Spleen (tissue), 11 donors: ENCODE data around the gene MUC20. TPM values are rescaled to one million over a fixed set of nuclear protein-coding genes. Genes with fewer than 3 reads are reported as not detected.
"Not testable (repeated sequence)": the region's sequence is repeated elsewhere in the genome, so short reads cannot be mapped to it uniquely, and the experiment has no call there.

Experiments
- DNase-seq: peaks from one replicate; pipeline ENCODE4 v3.0.0-alpha.2; 2020
- H3K27ac ChIP-seq, 8 donors: fragments of 200-600 bp; sonication (generic) in 7 of 8; 1 replicate in 4 of 8; 2 replicates in 4 of 8; pipeline versions ENCODE4 v1.5.0 to v1.8.0; 2016 to 2021; ENCODE audit warnings: inconsistent platforms in 4 of 8, mild to moderate bottlenecking in 4 of 8, moderate library complexity in 1 of 8
- H3K27me3 ChIP-seq, 7 donors: fragments of 200-600 bp; sonication (generic) in 6 of 7; replicated peaks in 1 of 7; 1 replicate in 4 of 7; 2 replicates in 3 of 7; pipeline versions ENCODE4 v1.5.0 to v1.8.0; 2016 to 2021; ENCODE audit warnings: inconsistent platforms in 3 of 7, mild to moderate bottlenecking in 1 of 7
- H3K36me3 ChIP-seq, 6 donors: fragments of 200-600 bp; sonication (generic) in 5 of 6; 1 replicate in 4 of 6; 2 replicates in 2 of 6; pipeline versions ENCODE4 v1.5.0 to v1.8.0; 2016 to 2021; ENCODE audit warnings: inconsistent platforms in 2 of 6
- H3K4me1 ChIP-seq, 6 donors: fragments of 200-600 bp; sonication (generic) in 5 of 6; 1 replicate in 3 of 6; 2 replicates in 3 of 6; pipeline versions ENCODE4 v1.5.0 to v1.8.0; 2016 to 2021; ENCODE audit warnings: inconsistent platforms in 3 of 6
- H3K4me3 ChIP-seq, 8 donors: fragments of 200-600 bp; sonication (generic) in 7 of 8; 1 replicate in 4 of 8; 2 replicates in 4 of 8; pipeline versions ENCODE4 v1.5.0 to v1.8.0; 2016 to 2021; ENCODE audit warnings: inconsistent platforms in 4 of 8, mild to moderate bottlenecking in 4 of 8, moderate library complexity in 2 of 8
- H3K9me3 ChIP-seq, 8 donors: fragments of 200-600 bp; sonication (generic) in 7 of 8; 1 replicate in 4 of 8; 2 replicates in 4 of 8; pipeline versions ENCODE4 v1.5.0 to v1.8.0; 2016 to 2021; ENCODE audit warnings: inconsistent platforms in 4 of 8
- CTCF ChIP-seq, 11 experiments: fragments of 200-600 bp in 7 of 11; fragments of 450-650 bp in 4 of 11; sonication (generic) in 4 of 11; IDR thresholded peaks in 8 of 11; conservative IDR thresholded peaks in 3 of 11; 1 replicate in 7 of 11; 2 replicates in 4 of 11; pipeline versions ENCODE4 v1.4.0 to v1.8.0; 2016 to 2021; ENCODE audit warnings: antibody characterized with exemption in 11 of 11, inconsistent platforms in 4 of 11, mild to moderate bottlenecking in 1 of 11
- POLR2A ChIP-seq, 3 donors: fragments of 450-650 bp; IDR thresholded peaks; one replicate each; pipeline ENCODE4 v1.5.1; 2017; ENCODE audit warnings: antibody characterized with exemption in 3 of 3, mild to moderate bottlenecking in 1 of 3
- POLR2AphosphoS5 ChIP-seq, 3 donors: sonication (generic); formaldehyde crosslinking; IDR thresholded peaks; one replicate each; pipeline ENCODE4 v1.5.1; 2017; ENCODE audit warnings: antibody characterized with exemption in 3 of 3
- WGBS, 5 donors: extraction: QIAGEN DNeasy Blood & Tissue Kit in 3 of 5; methylation state at CpG; one replicate each; pipeline versions ENCODE4 v1.1.5 to v1.1.7; 2013 to 2018; 5-methylcytosine and 5-hydroxymethylcytosine counted together
- intact Hi-C: fragments of 100-400 bp; cut with DNase I; formaldehyde crosslinking; loops from one replicate; pipeline ENCODE4 v1.15.0; 2023; ENCODE audit warnings: low total_unique reads
- polyA plus RNA-seq, 3 donors: library from polyadenylated mRNA; stranded (reverse); fragments of 200-250 nt; gene quantifications; one replicate each; pipeline ENCODE4 v1.2.1, GENCODE V29; 2013
- total RNA-seq, 7 donors: library from RNA; depleted of rRNA in 3 of 7; stranded (reverse); fragments of >200 nt in 3 of 7; fragmentation: NEBNext Ultra II Directional in 4 of 7; extraction: Animal tissue kit (Norgen Biotek cat#: 25700) in 4 of 7; gene quantifications; one replicate each; pipeline versions ENCODE4 v1.1.0 to v1.2.1, GENCODE V29; 2016 to 2021
- donor health status: healthy with polysubstance abuse.
- donor health status: DM: no; HTN: no; CAD: no; lungs with moderate emphysema.
- donor health status: DM: no; HTN: no; CAD: no.
- donor health status: Bipolar disorder and iron deficiency.
- donor health status: healthy.
- donor health status: DM: no; HTN: no; CAD: no.
- donor health status: DM: yes; HTN: yes; CAD: no.

MUC20 gene
- total and polyA plus RNA-seq, 10 donors = 0.38 to 13.6 (median 3.2) TPM

- TF ChIP-seq POLR2AphosphoS5 (IDR thresholded peaks at IDR 0.05) (no peak), POLR2A (IDR thresholded peaks at IDR 0.05) (no peak), CTCF (IDR thresholded peaks at IDR 0.05 in 8 of 11, conservative IDR thresholded peaks at IDR 0.05 in 3 of 11) (no peak)
- peaks cover 0 to 78% (median 43%) of the 10 kb centered on the region in 6 donors for H3K36me3 ChIP-seq
- no peak for DNase-seq
- intact Hi-C loops = no loop called here
- H3K4me3 ChIP-seq = no peak overlapping the region
- 78 to 90% (median 87%) methylated on average over 5 of the region's 5 CpGs for WGBS, 5 donors
- H3K4me1 ChIP-seq = peaks cover 0 to 11% (median 9%) of the 10 kb centered on the region in 6 donors
- no peaks in the 10 kb centered on the region for H3K27me3 ChIP-seq
- peaks cover 0 to 4% (median 0%) of the 10 kb centered on the region in 8 donors for H3K9me3 ChIP-seq
- H3K27ac ChIP-seq = no peak overlapping the region
Observed at GRCh38 chr3:195692354-195692685, 28.5 kb upstream of the MUC20 start.

- 80 to 97% (median 89%) methylated on average over 5 of the region's 5 CpGs for WGBS, 5 donors
- DNase-seq = no peak
- Histone ChIP-seq H3K36me3 (peaks cover 0 to 81% (median 41%) of the 10 kb centered on the region in 6 donors), H3K27me3 (no peaks in the 10 kb centered on the region), H3K4me3 (no peak overlapping the region), H3K27ac (no peak overlapping the region), H3K9me3 (peaks cover 0 to 4% (median 0%) of the 10 kb centered on the region in 8 donors), H3K4me1 (peaks cover 0 to 16% (median 9%) of the 10 kb centered on the region in 6 donors)
- intact Hi-C loops = no loop called here
- TF ChIP-seq CTCF (IDR thresholded peaks at IDR 0.05 in 8 of 11, conservative IDR thresholded peaks at IDR 0.05 in 3 of 11) (no peak), POLR2A (IDR thresholded peaks at IDR 0.05) (no peak), POLR2AphosphoS5 (IDR thresholded peaks at IDR 0.05) (no peak)
Observed at GRCh38 chr3:195692781-195693427, 27.9 kb upstream of the MUC20 start.

- 78 to 92% (median 87%) methylated on average over 13 of the region's 13 CpGs for WGBS, 5 donors
- H3K36me3 ChIP-seq = peaks cover 0 to 81% (median 40%) of the 10 kb centered on the region in 6 donors
Observed at GRCh38 chr3:195693428-195694216, 27.2 kb upstream of the MUC20 start.

GRCh38 chr3:195694217-195695076 is 26.3 kb upstream of the MUC20 start:
- DNase-seq, H3K27ac ChIP-seq, H3K4me1 ChIP-seq, H3K27me3 ChIP-seq, H3K4me3 ChIP-seq, H3K9me3 ChIP-seq, intact Hi-C loops: not testable (repeated sequence)
- H3K36me3 ChIP-seq = peaks cover 0 to 76% (median 36%) of the 10 kb centered on the region in 6 donors
- 82 to 88% (median 84%) methylated on average over 8 of the region's 8 CpGs for WGBS, 5 donors

More at GRCh38 chr3:195693428-195694216, 27.2 kb upstream of the MUC20 start:
- no peak overlapping the region for H3K4me3 ChIP-seq
- H3K27me3 ChIP-seq = no peaks in the 10 kb centered on the region
- H3K9me3 ChIP-seq = peaks cover 0 to 4% (median 0%) of the 10 kb centered on the region in 8 donors
- intact Hi-C loops = no loop called here
- TF ChIP-seq POLR2AphosphoS5 (IDR thresholded peaks at IDR 0.05) (no peak), CTCF (IDR thresholded peaks at IDR 0.05 in 8 of 11, conservative IDR thresholded peaks at IDR 0.05 in 3 of 11) (no peak), POLR2A (IDR thresholded peaks at IDR 0.05) (no peak)
- DNase-seq = no peak
- peaks cover 0 to 16% (median 9%) of the 10 kb centered on the region in 6 donors for H3K4me1 ChIP-seq
- no peak overlapping the region for H3K27ac ChIP-seq
